ENCODE measurements around the gene C5.
"Not testable (repeated sequence)": the region's sequence is repeated elsewhere in the genome, so short reads cannot be mapped to it uniquely, and the experiment has no call there.

Gene C5

GRCh38 chr9:121053544-121053943 lies 3.5 kb upstream of the C5 start:
- in situ Hi-C loops (cut with MboI; ENCODE audit: low sequenced_read_pairs), result no loop called here

DNA sequence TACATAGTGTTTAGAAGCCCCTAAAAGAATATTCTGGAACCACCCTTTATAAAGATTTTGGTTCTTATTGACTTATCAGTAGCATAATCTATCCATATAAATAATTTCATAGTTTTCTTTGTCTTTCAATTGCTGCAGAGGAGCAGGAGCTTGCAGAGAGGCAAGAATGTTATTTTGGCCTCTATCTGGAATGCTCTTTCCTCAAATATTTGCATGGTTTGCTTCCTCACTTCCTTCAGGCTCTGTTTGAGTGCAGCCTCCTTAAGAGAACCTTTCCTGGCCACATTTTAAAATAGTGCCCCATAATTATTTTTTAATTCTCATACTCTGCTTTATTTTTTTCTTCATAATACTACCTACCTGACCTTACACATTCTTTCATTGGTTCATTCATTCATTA lies 1.5 kb downstream of the C5 start:
- in situ Hi-C loops (cut with MboI; ENCODE audit: low sequenced_read_pairs), result no loop called here

DNA sequence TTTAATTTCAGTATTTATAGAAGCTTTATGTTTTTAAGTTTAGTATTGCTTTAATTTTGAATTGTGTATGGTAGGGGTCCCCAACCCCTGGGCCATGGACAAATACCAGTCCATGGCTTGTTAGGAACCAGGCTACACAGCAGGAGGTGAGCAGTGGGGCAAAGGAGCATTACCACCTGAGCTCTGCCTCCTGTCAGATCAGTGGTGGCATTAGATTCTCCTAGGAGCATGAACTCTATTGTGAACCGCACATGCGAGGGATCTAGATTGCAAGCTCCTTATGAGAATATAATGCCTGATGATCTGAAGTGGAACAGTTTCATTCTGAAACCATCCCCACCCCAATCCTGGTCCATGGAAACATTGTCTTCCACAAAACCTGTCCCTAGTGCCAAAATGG lies 1.9 kb downstream of the C5 start:
- in situ Hi-C loops (cut with MboI; ENCODE audit: low sequenced_read_pairs), result no loop called here

DNA sequence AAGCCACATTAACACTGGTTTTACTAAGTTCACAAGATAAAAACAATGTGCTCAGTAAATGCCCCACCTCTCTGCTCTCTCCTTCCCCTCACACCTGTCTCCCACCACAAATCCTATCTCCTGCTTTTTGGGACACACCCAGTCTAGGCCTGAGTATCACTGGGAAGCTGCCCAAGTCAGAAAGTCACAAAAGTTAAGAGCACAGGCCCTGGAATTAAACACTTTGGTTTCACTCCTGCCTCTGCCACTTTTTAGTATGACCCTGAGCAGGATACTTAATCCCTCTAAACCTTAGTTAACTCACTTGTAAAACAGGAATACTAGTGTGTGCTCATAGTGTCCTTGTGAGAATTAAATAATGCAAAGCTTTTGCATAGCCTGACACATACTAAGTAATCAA lies 11.3 kb downstream of the C5 start:
- in situ Hi-C loops (cut with MboI; ENCODE audit: low sequenced_read_pairs), result no loop called here

GRCh38 chr9:121038362-121038761 lies 11.7 kb downstream of the C5 start:
- in situ Hi-C loops (cut with MboI; ENCODE audit: low sequenced_read_pairs), result no loop called here

DNA sequence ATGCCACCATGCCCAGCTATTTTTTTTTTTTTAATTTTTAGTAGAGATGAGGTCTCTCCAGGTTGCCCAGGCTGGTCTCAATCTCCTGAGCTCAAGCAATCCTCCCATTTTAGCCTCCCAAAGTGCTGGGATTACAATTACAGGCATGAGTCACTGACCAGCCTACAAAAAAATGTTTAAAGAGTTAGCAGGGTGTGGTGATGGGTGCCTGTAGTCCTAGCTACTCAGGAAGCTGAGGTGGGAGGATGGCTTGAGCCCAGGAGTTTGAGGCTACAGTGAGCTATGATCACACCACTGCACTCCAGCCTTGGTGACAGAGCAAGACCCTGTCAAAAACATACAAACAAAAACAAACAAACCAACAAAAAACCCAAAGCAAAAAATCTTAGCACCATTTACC lies 14.4 kb downstream of the C5 start:
- in situ Hi-C loops (cut with MboI; ENCODE audit: low sequenced_read_pairs), result not testable (repeated sequence)

DNA sequence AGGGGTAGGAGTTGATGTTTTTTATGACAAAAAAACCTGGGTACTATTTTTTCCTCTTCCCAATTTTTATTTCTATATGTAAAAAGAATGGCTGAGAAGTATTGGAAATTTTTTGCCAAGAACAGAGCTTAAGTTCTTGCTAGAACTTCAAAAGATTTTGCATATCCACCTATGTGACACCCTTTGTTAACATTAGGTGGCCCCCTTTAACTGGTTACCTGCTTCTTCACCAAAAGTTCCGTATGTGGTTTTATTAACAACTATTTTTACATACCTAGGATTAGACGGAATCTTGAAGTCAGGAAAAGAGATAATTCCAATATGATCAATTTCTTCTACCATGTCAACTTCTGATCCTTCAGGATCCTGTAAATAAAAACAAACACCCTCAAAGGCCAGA lies 15.5 kb downstream of the C5 start:
- in situ Hi-C loops (cut with MboI; ENCODE audit: low sequenced_read_pairs), result no loop called here

- in situ Hi-C loops (cut with MboI; ENCODE audit: low sequenced_read_pairs), result no loop called here
These were observed 20.6 kb downstream of the C5 start for GRCh38 chr9:121029469-121029868.

GRCh38 chr9:121028285-121028684 lies 21.8 kb downstream of the C5 start:
- in situ Hi-C loops (cut with MboI; ENCODE audit: low sequenced_read_pairs), result not testable (repeated sequence)

- in situ Hi-C loops (cut with MboI; ENCODE audit: low sequenced_read_pairs), result no loop called here
These were observed 23.3 kb downstream of the C5 start for GRCh38 chr9:121026768-121027167.

DNA sequence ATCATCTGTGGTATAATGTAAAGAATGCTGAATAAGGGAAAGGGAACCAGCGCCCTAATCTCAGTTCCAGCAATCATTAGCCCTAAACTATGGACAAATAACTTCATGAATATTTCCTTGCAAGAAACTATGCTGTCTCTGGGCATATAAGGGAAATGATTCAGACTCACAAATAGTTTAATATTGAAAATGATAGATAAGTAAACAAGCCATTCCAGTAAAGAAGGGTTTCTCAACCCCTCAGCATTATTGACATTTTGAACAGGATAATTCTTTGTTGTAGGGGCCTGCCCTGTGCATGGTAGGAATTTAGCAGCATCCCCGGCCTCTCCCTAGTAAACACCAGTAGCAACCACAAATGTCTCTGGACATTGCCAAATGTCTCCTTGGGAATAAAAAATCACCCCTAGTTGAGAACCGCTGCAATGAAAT lies 23.8 kb downstream of the C5 start:
- in situ Hi-C loops (cut with MboI; ENCODE audit: low sequenced_read_pairs), result no loop called here

- in situ Hi-C loops (cut with MboI; ENCODE audit: low sequenced_read_pairs), result no loop called here
These were observed 25.8 kb downstream of the C5 start for GRCh38 chr9:121024237-121024636.

DNA sequence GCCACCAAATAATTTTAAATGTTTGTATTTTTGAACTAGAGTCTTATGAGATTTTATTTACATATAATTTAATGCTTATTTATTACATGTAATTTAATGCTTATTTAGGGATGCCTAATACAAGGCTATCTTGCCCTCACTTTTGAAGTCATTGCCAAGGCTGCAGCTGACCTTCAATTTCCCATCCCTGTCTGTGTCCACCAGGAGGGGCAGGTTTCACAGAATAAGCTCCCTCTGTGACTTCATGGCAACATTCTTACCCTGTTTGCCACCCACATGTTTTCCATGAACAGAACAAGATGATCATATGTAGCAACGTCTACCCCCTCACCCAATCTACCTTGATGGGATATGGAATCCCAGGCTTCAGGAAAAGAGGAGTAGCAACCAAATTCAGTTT lies 27.0 kb downstream of the C5 start:
- in situ Hi-C loops (cut with MboI; ENCODE audit: low sequenced_read_pairs), result no loop called here

DNA sequence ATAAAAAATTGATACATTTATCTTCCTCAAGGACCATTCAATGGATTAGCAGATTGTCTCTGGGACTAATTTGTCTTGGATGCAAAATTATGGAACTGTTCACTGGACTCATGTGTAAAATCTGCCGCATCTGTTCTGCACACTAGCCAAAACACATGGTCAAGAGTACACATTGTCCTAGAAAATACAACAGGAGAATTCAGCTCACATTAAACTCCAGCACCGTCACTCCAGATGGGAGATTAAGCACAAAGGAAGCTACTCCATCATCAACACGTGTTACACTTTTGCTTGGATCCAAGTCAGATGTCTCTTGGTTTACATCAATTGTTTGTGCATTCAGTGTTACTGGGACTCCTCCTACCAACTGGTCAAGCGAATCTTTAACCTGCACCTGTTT lies 28.8 kb downstream of the C5 start:
- in situ Hi-C loops (cut with MboI; ENCODE audit: low sequenced_read_pairs), result no loop called here

GRCh38 chr9:121019273-121019672 lies 30.8 kb downstream of the C5 start:
- in situ Hi-C loops (cut with MboI; ENCODE audit: low sequenced_read_pairs), result no loop called here

GRCh38 chr9:121013911-121014310 lies 36.2 kb downstream of the C5 start:
- in situ Hi-C loops (cut with MboI; ENCODE audit: low sequenced_read_pairs), result no loop called here

GRCh38 chr9:121009650-121010049 lies 40.4 kb downstream of the C5 start:
- in situ Hi-C loops (cut with MboI; ENCODE audit: low sequenced_read_pairs), result no loop called here

GRCh38 chr9:120999317-120999716 lies 50.8 kb downstream of the C5 start:
- in situ Hi-C loops (cut with MboI; ENCODE audit: low sequenced_read_pairs), result loop anchor here (25.0 kb wide), 1 partner anchor 388 kb away; no protein-coding TSS in a partner anchor

DNA sequence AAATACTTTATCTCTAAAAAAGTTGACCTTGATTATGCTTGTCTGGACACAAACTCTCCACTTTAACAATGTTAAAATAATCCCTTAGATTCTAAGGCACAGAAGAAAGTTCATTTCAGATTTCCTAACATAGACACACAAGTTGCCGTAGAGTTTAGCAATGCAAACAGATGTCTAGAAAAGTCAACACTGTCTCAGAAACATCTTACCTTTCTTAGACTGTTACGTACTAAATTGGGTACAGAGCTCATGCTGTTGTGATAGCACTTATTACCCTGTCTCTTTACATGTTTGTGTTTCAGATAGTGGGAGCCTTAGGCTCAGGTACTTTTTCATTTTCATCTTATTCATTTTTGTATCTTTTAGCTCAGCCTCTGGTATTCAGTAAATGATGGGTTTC lies 52.0 kb downstream of the C5 start:
- in situ Hi-C loops (cut with MboI; ENCODE audit: low sequenced_read_pairs), result loop anchor here (25.0 kb wide), 1 partner anchor 389 kb away; no protein-coding TSS in a partner anchor

DNA sequence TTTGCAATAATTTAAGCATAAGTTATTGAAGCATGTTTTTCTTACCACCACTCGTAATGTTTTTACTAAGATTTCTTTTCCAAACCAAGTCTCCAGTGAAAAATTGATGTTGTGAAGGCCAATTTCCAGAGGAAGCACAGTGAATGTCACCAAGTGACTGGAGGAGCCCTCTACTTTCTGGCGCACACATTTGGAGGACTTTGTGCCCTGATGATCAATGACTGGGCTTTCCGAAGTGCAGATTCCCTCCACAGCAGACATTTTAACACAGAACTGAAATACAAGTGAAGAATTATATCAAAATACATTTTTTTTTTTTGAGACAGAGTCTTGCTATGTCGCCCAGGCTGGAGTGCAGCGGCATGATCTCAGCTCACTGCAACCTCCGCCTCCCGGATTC lies 52.6 kb downstream of the C5 start:
- in situ Hi-C loops (cut with MboI; ENCODE audit: low sequenced_read_pairs), result loop anchor here (25.0 kb wide), 1 partner anchor 390 kb away; no protein-coding TSS in a partner anchor

DNA sequence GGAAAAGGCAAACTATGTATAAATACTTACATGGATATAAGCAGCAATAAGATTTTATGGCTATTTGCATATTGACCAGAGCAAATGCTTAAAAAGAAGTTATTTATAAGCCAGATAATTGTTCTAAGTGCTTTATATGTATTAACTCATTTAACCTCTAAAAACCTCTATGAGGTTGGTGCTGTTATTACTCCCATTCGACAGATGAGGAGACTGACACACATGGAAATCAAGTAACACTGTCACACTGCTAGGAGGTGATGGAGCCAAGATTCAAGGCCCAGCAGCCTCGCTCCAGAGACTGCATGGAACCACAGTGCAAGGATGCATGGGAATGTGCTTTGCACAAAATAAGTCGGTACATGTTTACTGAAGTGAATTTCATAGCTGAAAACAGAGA lies 53.7 kb downstream of the C5 start:
- in situ Hi-C loops (cut with MboI; ENCODE audit: low sequenced_read_pairs), result loop anchor here (25.0 kb wide), 1 partner anchor 391 kb away; no protein-coding TSS in a partner anchor

- in situ Hi-C loops (cut with MboI; ENCODE audit: low sequenced_read_pairs), result loop anchor here (25.0 kb wide), 1 partner anchor 398 kb away; no protein-coding TSS in a partner anchor
These were observed 61.0 kb downstream of the C5 start for GRCh38 chr9:120989065-120989464.

DNA sequence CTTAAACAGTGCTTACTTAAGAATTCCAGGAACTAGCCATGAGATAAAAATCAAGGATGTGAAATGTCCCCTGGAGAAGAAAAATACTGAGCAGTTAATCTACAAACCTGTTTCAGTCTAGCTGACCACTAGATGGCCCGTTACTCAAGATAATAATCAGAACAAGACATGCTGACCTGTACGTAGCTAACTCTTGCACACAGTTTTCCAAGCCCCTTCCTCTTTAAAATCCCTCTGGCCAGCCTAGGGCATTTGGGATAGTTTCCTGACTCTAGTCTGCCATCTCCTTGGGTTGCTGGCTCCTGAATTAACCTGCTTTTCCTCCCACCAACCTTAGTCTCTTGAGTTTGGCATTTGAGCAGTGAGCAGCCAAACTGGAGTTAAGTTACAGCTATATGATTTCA lies 64.3 kb downstream of the C5 start:
- in situ Hi-C loops (cut with MboI; ENCODE audit: low sequenced_read_pairs), result loop anchor here (25.0 kb wide), 1 partner anchor 401 kb away; no protein-coding TSS in a partner anchor
